ENCODE results near the gene PLPP3.

GRCh38 chr1:56627019-56627635, 47.8 kb upstream of the PLPP3 start:
- TF ChIP-seq SIN3A (IDR thresholded peaks at IDR 0.05; ENCODE audit: borderline replicate concordance, insufficient read depth, low read length), result no peak
- TF ChIP-seq TAF1 (IDR thresholded peaks at IDR 0.05; ENCODE audit: borderline replicate concordance, insufficient read depth, low read length), result no peak
- no peak for TF ChIP-seq POLR2AphosphoS5 (IDR thresholded peaks at IDR 0.05; ENCODE audit: low read depth, low read length)
- TF ChIP-seq, protein P1, sequence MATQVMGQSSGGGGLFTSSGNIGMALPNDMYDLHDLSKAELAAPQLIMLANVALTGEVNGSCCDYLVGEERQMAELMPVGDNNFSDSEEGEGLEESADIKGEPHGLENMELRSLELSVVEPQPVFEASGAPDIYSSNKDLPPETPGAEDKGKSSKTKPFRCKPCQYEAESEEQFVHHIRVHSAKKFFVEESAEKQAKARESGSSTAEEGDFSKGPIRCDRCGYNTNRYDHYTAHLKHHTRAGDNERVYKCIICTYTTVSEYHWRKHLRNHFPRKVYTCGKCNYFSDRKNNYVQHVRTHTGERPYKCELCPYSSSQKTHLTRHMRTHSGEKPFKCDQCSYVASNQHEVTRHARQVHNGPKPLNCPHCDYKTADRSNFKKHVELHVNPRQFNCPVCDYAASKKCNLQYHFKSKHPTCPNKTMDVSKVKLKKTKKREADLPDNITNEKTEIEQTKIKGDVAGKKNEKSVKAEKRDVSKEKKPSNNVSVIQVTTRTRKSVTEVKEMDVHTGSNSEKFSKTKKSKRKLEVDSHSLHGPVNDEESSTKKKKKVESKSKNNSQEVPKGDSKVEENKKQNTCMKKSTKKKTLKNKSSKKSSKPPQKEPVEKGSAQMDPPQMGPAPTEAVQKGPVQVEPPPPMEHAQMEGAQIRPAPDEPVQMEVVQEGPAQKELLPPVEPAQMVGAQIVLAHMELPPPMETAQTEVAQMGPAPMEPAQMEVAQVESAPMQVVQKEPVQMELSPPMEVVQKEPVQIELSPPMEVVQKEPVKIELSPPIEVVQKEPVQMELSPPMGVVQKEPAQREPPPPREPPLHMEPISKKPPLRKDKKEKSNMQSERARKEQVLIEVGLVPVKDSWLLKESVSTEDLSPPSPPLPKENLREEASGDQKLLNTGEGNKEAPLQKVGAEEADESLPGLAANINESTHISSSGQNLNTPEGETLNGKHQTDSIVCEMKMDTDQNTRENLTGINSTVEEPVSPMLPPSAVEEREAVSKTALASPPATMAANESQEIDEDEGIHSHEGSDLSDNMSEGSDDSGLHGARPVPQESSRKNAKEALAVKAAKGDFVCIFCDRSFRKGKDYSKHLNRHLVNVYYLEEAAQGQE (IDR thresholded peaks at IDR 0.05; ENCODE audit: insufficient read depth in 1 of 2, low read depth in 2 of 2, low read length in 2 of 2), result no peak
- no peak for TF ChIP-seq FOXP2 (optimal IDR thresholded peaks at IDR 0.05; ENCODE audit: borderline replicate concordance, extremely low read depth, extremely low read length, insufficient read depth)

All from PFSK-1 (cell line).